GM10847 (cell line): ENCODE measurements around the gene DMD.

Experiments used
- POLR2A ChIP-seq: IDR thresholded peaks from 2 replicates; pipeline ENCODE4 v1.6.1; 2011; ENCODE audit not compliant: insufficient read length; ENCODE audit errors: extremely low read depth

Gene DMD

DNA sequence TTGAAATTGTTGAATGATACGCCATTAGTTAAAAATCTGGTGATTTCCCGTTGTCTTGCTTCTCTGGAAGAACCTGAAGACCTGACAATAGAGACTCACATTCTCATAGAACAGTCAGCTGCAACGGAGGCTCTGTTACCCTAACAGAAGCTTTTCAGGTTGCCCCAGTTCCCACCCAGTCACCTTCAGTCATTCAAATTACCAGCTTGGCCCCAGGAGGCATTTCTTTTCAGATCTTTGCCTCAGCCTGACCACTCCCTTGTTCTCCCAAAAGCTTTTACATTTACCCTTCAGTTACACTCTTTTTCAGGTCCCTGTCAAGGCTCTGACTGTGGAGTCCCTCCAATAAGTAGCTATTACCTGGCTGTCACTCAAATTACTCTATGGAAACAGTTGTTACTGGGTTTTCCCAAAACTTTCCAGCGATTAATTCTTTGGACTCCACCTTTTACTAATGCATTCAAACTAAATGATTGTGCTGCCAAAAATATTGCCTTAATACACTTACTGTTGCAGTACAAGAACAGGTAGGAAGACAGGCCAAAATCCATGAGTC is 1977.3 kb downstream of the DMD start:
- TF ChIP-seq POLR2A = no peak

GRCh38 chrX:31232506-31232905 is 1978.8 kb downstream of the DMD start:
- no peak for TF ChIP-seq POLR2A

DNA sequence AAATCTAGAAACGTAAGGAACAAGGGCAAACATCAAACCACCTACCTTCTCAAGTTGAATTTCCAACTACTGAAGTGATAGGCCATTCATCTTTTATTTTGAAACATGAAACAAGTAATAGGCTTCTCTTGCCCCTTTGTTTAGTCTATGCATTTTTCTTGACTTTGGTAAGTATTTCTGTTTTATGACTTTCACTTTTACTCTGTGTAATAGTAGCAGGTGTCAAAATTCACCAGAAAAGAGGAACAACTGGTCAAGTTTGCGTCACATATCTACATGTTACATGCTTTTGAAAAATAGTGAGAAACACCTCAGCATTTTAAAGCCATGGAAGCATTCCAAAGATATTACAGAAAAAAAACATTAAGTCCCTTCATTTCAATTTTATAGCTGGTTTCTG is 1982.4 kb downstream of the DMD start:
- TF ChIP-seq POLR2A = no peak

- no peak for TF ChIP-seq POLR2A
These were observed 1982.9 kb downstream of the DMD start for GRCh38 chrX:31228415-31228832.

DNA sequence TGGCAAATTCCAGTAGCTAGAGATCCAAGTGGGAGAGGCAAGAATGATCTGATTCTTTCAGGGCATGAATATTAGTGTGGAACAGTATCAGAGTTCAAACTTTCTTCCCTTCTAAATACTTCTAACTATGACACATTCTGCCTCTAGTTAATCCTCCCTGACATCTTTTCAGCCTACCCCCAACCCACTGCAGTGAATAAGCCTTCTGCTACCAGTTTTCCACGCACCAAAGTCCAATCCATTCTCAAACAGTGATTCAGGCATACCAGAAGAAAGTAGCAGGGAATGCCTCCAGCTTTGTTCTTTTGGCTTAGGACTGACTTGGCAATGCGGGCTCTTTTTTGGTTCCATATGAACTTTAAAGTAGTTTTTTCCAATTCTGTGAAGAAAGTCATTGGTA is 1984.1 kb downstream of the DMD start:
- TF ChIP-seq POLR2A = no peak

DNA sequence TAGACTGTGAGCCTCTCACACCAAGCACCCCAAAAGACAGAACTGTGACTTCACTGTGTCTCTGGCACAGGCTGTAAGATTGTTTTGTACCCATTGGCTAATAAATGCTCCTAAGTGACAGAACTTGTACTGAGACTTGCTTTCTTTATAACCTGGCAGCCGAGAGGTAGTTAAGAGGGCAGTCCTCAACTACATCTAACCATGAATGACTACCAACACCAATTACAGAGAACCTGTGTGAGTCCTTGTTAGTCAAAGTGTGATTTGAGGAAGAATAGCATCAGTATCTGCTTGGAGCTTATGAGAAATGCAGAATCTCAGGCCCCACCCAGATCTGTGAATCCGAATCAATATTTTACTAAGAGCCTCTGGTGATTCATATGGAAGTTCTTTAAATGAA is 1985.5 kb downstream of the DMD start:
- no peak for TF ChIP-seq POLR2A

- TF ChIP-seq POLR2A = no peak
These were observed 1986.9 kb downstream of the DMD start for GRCh38 chrX:31224381-31225012.

GRCh38 chrX:31223817-31224216 is 1987.5 kb downstream of the DMD start:
- no peak for TF ChIP-seq POLR2A

GRCh38 chrX:31222946-31223345 is 1988.4 kb downstream of the DMD start:
- TF ChIP-seq POLR2A = no peak

GRCh38 chrX:31219174-31219573 is 1992.2 kb downstream of the DMD start:
- no peak for TF ChIP-seq POLR2A

- TF ChIP-seq POLR2A = no peak
These were observed 1994.3 kb downstream of the DMD start for GRCh38 chrX:31217084-31217483.

DNA sequence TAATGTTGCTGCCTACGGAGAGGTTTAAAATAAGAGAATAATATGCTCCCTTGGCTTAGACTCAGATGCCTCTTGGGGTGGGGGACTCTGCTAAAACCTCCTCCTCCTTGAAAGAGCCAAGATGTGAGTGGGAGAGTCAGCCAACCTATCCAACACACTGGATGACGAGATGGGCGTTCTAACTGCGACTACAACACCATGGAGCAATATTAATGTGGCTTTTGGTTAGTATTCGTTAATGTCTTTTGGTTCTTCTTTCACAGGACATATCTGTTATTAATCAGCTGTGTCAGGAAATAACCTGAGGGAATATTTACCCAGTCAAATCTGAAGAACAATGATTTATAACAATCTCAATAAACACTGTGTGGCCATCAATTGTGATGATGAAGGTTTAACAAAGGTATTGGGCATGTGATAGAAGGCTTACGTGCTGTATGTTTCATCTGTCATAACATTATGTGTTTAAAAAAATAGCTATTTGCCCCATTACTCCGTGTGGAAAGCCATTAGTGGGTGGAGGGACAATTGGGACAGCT is 1996.0 kb downstream of the DMD start:
- no peak for TF ChIP-seq POLR2A

- TF ChIP-seq POLR2A = no peak
These were observed 1997.4 kb downstream of the DMD start for GRCh38 chrX:31213941-31214340.

- no peak for TF ChIP-seq POLR2A
These were observed 1998.2 kb downstream of the DMD start for GRCh38 chrX:31212856-31213748.

DNA sequence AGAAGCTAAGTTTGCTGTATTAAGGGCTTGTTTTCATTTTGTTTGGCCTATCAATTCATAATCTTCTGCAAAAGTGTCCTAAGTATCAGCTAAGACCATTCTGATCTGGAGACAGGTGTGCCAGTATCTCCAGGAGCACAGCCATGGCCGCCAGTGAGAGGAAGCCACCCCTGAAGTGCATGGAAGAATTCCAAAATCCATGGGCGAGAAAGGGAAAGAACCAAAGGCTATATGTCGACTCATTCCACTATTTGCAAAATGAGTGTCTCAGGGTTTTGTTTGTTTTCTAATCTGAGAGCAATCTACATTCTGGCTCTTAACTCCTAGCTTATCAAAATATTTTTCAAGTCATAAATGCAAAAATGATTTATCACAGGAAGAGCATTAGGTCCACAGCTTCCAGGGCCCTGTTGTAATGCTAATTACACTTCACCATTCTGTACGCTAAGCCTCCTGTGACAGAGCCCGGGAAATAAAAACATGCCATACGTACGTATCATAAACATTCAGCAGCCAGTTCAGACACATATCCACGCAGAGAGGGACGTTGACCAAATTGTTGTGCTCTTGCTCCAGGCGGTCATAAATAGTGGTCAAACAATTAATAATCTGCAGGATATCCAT is 2002.2 kb downstream of the DMD start:
- no peak for TF ChIP-seq POLR2A

DNA sequence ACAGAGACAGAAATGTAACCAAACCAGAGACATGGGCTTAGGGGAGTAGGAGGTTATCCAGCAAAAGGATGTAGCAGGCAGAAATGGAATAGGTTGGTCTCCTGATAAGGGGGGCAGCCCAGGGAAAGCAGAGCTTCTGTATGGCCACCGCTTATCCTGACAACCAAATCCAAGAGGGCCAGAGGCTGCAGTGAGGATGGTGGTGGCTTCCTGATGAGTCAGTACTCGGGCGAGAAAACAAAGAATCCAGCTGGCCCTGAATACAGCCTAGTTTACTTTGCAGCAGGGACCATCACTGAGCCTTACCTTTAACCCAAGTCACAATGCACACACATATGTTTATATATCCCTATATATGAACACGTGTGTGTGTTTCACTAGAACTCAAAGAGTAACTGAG is 2009.8 kb downstream of the DMD start:
- TF ChIP-seq POLR2A = no peak

- no peak for TF ChIP-seq POLR2A
These were observed 2010.9 kb downstream of the DMD start for GRCh38 chrX:31200430-31200829.

- no peak for TF ChIP-seq POLR2A
These were observed 2011.6 kb downstream of the DMD start for GRCh38 chrX:31199840-31200114.
